ENCODE results near the gene ANKRD39. TPM values are rescaled to one million over a fixed set of nuclear protein-coding genes. Genes with fewer than 3 reads are reported as not detected.

Gene ANKRD39
- 1 to 10 TPM; 4.7 to 9.3 TPM for total RNA-seq
- 10 to 100 TPM; 12.1 to 22.7 TPM for polyA plus RNA-seq

- peak; percentile 75 to 76 for TF ChIP-seq RAD21 (IDR thresholded peaks at IDR 0.05)
- TF ChIP-seq YY1 (IDR thresholded peaks at IDR 0.05), result peak; percentile 63
- peak; percentile 80 for TF ChIP-seq CTCF (IDR thresholded peaks at IDR 0.05; ENCODE audit: low read depth, low read length, missing input control)
- TF ChIP-seq ATF3 (IDR thresholded peaks at IDR 0.05), result no peak
- no peak for TF ChIP-seq TAF1 (conservative IDR thresholded peaks at IDR 0.05)
- TF ChIP-seq SP1 (IDR thresholded peaks at IDR 0.05), result peak; percentile 86
- TF ChIP-seq RXRA (IDR thresholded peaks at IDR 0.05), result peak in 1 of 2 donors; percentile 58
- H3K27ac ChIP-seq (ENCODE audit: low read depth in 1 of 2, low read length in 2 of 2), result peak within 1 kb of the TSS; percentile 58 to 75
- H3K9ac ChIP-seq (ENCODE audit: low read depth in 1 of 2, low read length in 2 of 2), result peak within 1 kb of the TSS; percentile 11 to 53
- no peaks in the 10 kb centered on the region for H3K9me3 ChIP-seq (ENCODE audit: control insufficient read depth in 4 of 4, low read length in 3 of 4)
- peak within 1 kb of the TSS; percentile 61 to 82 (median 67) for H3K4me3 ChIP-seq (ENCODE audit: low read depth in 1 of 3, low read length in 3 of 3)
- under 1% methylated on average over 81 of the region's 81 CpGs for WGBS
- H3K27me3 ChIP-seq (ENCODE audit: control insufficient read depth in 4 of 4, insufficient read depth in 4 of 4, low read length in 3 of 4), result no peaks in the 10 kb centered on the region
- H3K4me1 ChIP-seq (ENCODE audit: control insufficient read depth in 4 of 4, insufficient read depth in 4 of 4, low read length in 3 of 4), result peaks cover 12 to 50% (median 36%) of the 10 kb centered on the region in 4 donors
- H3K36me3 ChIP-seq (ENCODE audit: control insufficient read depth in 4 of 4, insufficient read depth in 3 of 4, low read depth in 1 of 4, low read length in 3 of 4), result peaks cover 3 to 13% (median 11%) of the 10 kb centered on the region in 4 donors
- peak; percentile 98 for DNase-seq (ENCODE audit: low spot score)
Measured at GRCh38 chr2:96857667-96858372, at the start of gene ANKRD39. ANKRD39 (minus strand) TSS chr2:96858016; CDS start chr2:96857987, 29 bp downstream.

- TF ChIP-seq FOXA1 (IDR thresholded peaks at IDR 0.05) (no peak), NR2F2 (IDR thresholded peaks at IDR 0.05) (peak; percentile 51), RXRA (IDR thresholded peaks at IDR 0.05) (peak; percentile 68), JUND (IDR thresholded peaks at IDR 0.05) (no peak), SP1 (IDR thresholded peaks at IDR 0.05) (peak; percentile 29)
- WGBS, result 79% methylated on average over 13 of the region's 13 CpGs
- Histone ChIP-seq H3K9ac (ENCODE audit: low read depth in 1 of 2, low read length in 2 of 2) (no peak overlapping the region), H3K4me1 (ENCODE audit: control insufficient read depth in 4 of 4, insufficient read depth in 4 of 4, low read length in 3 of 4) (no peaks in the 10 kb centered on the region), H3K36me3 (ENCODE audit: control insufficient read depth in 4 of 4, insufficient read depth in 3 of 4, low read depth in 1 of 4, low read length in 3 of 4) (no peaks in the 10 kb centered on the region), H3K27ac (ENCODE audit: low read depth in 1 of 2, low read length in 2 of 2) (peak overlapping the region; percentile 60 to 64), H3K27me3 (ENCODE audit: control insufficient read depth in 4 of 4, insufficient read depth in 4 of 4, low read length in 3 of 4) (no peaks in the 10 kb centered on the region), H3K9me3 (ENCODE audit: control insufficient read depth in 4 of 4, low read length in 3 of 4) (no peaks in the 10 kb centered on the region), H3K4me3 (ENCODE audit: low read depth in 1 of 3, low read length in 3 of 3) (no peak overlapping the region)
- no peak for DNase-seq (ENCODE audit: low spot score)
Measured at GRCh38 chr2:96906729-96907114, 48.9 kb upstream of the ANKRD39 start.

- TF ChIP-seq SP1 (IDR thresholded peaks at IDR 0.05), result no peak
- no peak for TF ChIP-seq ZBTB33 (IDR thresholded peaks at IDR 0.05)
- no peak for TF ChIP-seq NR2F2 (IDR thresholded peaks at IDR 0.05)
- TF ChIP-seq REST (IDR thresholded peaks at IDR 0.05), result no peak
- TF ChIP-seq HNF4G (IDR thresholded peaks at IDR 0.05), result no peak
- no peak for TF ChIP-seq GABPA (IDR thresholded peaks at IDR 0.05 in 1 of 2, conservative IDR thresholded peaks at IDR 0.05 in 1 of 2)
- TF ChIP-seq FOXA1 (IDR thresholded peaks at IDR 0.05), result no peak
- no peak for TF ChIP-seq EGR1 (IDR thresholded peaks at IDR 0.05; ENCODE audit: low read depth in 2 of 2)
- no peak for TF ChIP-seq YY1 (IDR thresholded peaks at IDR 0.05)
- no peaks in the 10 kb centered on the region for H3K9me3 ChIP-seq (ENCODE audit: control insufficient read depth in 4 of 4, low read length in 3 of 4)
- no peaks in the 10 kb centered on the region for H3K36me3 ChIP-seq (ENCODE audit: control insufficient read depth in 4 of 4, insufficient read depth in 3 of 4, low read depth in 1 of 4, low read length in 3 of 4)
- 80% methylated on average over 7 of the region's 7 CpGs for WGBS
- H3K27ac ChIP-seq (ENCODE audit: low read depth in 1 of 2, low read length in 2 of 2), result no peak overlapping the region
- DNase-seq (ENCODE audit: low spot score), result no peak
- no peaks in the 10 kb centered on the region for H3K4me1 ChIP-seq (ENCODE audit: control insufficient read depth in 4 of 4, insufficient read depth in 4 of 4, low read length in 3 of 4)
- no peak overlapping the region for H3K4me3 ChIP-seq (ENCODE audit: low read depth in 1 of 3, low read length in 3 of 3)
- H3K9ac ChIP-seq (ENCODE audit: low read depth in 1 of 2, low read length in 2 of 2), result no peak overlapping the region
- H3K27me3 ChIP-seq (ENCODE audit: control insufficient read depth in 4 of 4, insufficient read depth in 4 of 4, low read length in 3 of 4), result no peaks in the 10 kb centered on the region
Measured at GRCh38 chr2:96903815-96904214, 46.0 kb upstream of the ANKRD39 start.
